ENCODE results near the gene MEF2A.

The MEF2A gene

DNA sequence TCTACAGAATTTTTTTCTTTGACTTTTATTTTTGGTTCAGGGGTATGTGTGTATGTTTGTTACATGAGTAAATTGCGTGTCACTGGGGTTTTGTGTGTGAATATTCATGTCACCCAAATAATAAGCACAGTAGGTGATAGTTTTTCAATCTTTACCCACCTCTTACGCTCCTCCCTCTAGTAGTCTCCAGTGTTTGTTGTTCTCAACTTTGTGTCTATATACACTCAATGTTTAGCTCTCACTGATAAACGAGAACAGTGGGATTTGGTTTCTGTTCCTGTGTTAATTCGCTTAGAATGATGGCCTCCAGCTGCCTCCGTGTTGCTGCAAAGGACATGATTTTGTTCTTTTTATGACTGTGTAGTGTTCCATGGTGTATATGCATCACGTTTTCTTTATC, 54.4 kb downstream of the MEF2A start:
- TF ChIP-seq, protein P1, sequence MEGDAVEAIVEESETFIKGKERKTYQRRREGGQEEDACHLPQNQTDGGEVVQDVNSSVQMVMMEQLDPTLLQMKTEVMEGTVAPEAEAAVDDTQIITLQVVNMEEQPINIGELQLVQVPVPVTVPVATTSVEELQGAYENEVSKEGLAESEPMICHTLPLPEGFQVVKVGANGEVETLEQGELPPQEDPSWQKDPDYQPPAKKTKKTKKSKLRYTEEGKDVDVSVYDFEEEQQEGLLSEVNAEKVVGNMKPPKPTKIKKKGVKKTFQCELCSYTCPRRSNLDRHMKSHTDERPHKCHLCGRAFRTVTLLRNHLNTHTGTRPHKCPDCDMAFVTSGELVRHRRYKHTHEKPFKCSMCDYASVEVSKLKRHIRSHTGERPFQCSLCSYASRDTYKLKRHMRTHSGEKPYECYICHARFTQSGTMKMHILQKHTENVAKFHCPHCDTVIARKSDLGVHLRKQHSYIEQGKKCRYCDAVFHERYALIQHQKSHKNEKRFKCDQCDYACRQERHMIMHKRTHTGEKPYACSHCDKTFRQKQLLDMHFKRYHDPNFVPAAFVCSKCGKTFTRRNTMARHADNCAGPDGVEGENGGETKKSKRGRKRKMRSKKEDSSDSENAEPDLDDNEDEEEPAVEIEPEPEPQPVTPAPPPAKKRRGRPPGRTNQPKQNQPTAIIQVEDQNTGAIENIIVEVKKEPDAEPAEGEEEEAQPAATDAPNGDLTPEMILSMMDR (IDR thresholded peaks at IDR 0.05; ENCODE audit: low read length): no peak
- TF ChIP-seq EZH2 (IDR thresholded peaks at IDR 0.05; ENCODE audit: borderline replicate concordance, low read length): no peak
- Histone ChIP-seq H4K20me1 (ENCODE audit: insufficient read depth, low read length) (no peaks in the 10 kb centered on the region), H3K27me3 (ENCODE audit: insufficient read depth, low read length) (no peaks in the 10 kb centered on the region), H3K36me3 (ENCODE audit: insufficient read depth, low read length) (peaks cover 32% of the 10 kb centered on the region), H3F3A (ENCODE audit: insufficient read depth, low read length) (no peaks in the 10 kb centered on the region), H3K27ac (ENCODE audit: low read depth, low read length, poor library complexity, severe bottlenecking) (no peak overlapping the region), H2AFZ (ENCODE audit: low read length) (no peak overlapping the region), H3K4me1 (ENCODE audit: insufficient read depth, low read length, severe bottlenecking) (peaks cover 9% of the 10 kb centered on the region), H3K4me3 (ENCODE audit: low read depth, low read length, poor library complexity, severe bottlenecking) (no peak overlapping the region), H3K9ac (ENCODE audit: low read length) (no peak overlapping the region), H3K4me2 (ENCODE audit: low read length) (no peak overlapping the region), H3K9me3 (ENCODE audit: low read length) (peaks cover 10% of the 10 kb centered on the region), H3K79me2 (ENCODE audit: insufficient read depth, low read length) (peaks cover 96% of the 10 kb centered on the region), H3K9me2 (ENCODE audit: low read depth, low read length) (no peaks in the 10 kb centered on the region)

DNA sequence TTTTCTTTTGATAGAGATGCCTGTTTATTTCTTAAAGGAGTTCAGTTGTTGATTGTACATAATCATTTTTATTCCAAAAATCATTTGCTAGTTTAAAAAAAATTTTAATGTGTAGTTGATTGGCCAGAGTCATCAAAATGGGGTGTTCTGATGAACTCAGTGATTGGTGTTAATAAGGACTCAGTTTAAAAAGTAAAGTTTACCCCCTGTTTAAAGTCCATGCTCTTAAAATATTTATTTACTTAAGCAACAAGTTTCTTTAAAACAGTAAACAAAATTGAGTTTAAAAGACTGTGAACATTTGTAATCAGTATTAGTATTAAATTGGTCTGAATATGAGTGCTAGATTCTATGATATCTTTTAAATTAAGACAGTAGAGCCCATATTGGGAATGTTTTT, 56.0 kb downstream of the MEF2A start:
- no peaks in the 10 kb centered on the region for H4K20me1 ChIP-seq (ENCODE audit: insufficient read depth, low read length)
- H3K79me2 ChIP-seq (ENCODE audit: insufficient read depth, low read length): peaks cover 96% of the 10 kb centered on the region
- TF ChIP-seq, protein P1 (IDR thresholded peaks at IDR 0.05; ENCODE audit: low read length): no peak
- no peak for TF ChIP-seq EZH2 (IDR thresholded peaks at IDR 0.05; ENCODE audit: borderline replicate concordance, low read length)
- H3K36me3 ChIP-seq (ENCODE audit: insufficient read depth, low read length): peaks cover 39% of the 10 kb centered on the region
- no peak overlapping the region for H3K27ac ChIP-seq (ENCODE audit: low read depth, low read length, poor library complexity, severe bottlenecking)
- no peak overlapping the region for H3K4me3 ChIP-seq (ENCODE audit: low read depth, low read length, poor library complexity, severe bottlenecking)
- H3K27me3 ChIP-seq (ENCODE audit: insufficient read depth, low read length): no peaks in the 10 kb centered on the region
- no peaks in the 10 kb centered on the region for H3F3A ChIP-seq (ENCODE audit: insufficient read depth, low read length)
- H3K4me2 ChIP-seq (ENCODE audit: low read length): no peak overlapping the region
- H3K9ac ChIP-seq (ENCODE audit: low read length): no peak overlapping the region
- H3K9me3 ChIP-seq (ENCODE audit: low read length): peaks cover 12% of the 10 kb centered on the region
- no peaks in the 10 kb centered on the region for H3K9me2 ChIP-seq (ENCODE audit: low read depth, low read length)
- H3K4me1 ChIP-seq (ENCODE audit: insufficient read depth, low read length, severe bottlenecking): peaks cover 8% of the 10 kb centered on the region
- no peak overlapping the region for H2AFZ ChIP-seq (ENCODE audit: low read length)

- H3K27me3 ChIP-seq (ENCODE audit: insufficient read depth, low read length): no peaks in the 10 kb centered on the region
- no peak overlapping the region for H3K4me3 ChIP-seq (ENCODE audit: low read depth, low read length, poor library complexity, severe bottlenecking)
- H4K20me1 ChIP-seq (ENCODE audit: insufficient read depth, low read length): no peaks in the 10 kb centered on the region
- H3K36me3 ChIP-seq (ENCODE audit: insufficient read depth, low read length): peaks cover 50% of the 10 kb centered on the region
- H3K9me3 ChIP-seq (ENCODE audit: low read length): peaks cover 12% of the 10 kb centered on the region
- H3K79me2 ChIP-seq (ENCODE audit: insufficient read depth, low read length): peaks cover 80% of the 10 kb centered on the region
- no peak overlapping the region for H3K27ac ChIP-seq (ENCODE audit: low read depth, low read length, poor library complexity, severe bottlenecking)
- no peaks in the 10 kb centered on the region for H3K9me2 ChIP-seq (ENCODE audit: low read depth, low read length)
- peaks cover 24% of the 10 kb centered on the region for H3K4me1 ChIP-seq (ENCODE audit: insufficient read depth, low read length, severe bottlenecking)
- H3F3A ChIP-seq (ENCODE audit: insufficient read depth, low read length): no peaks in the 10 kb centered on the region
- no peak for TF ChIP-seq EZH2 (IDR thresholded peaks at IDR 0.05; ENCODE audit: borderline replicate concordance, low read length)
- TF ChIP-seq, protein P1 (IDR thresholded peaks at IDR 0.05; ENCODE audit: low read length): no peak
- no peak overlapping the region for H2AFZ ChIP-seq (ENCODE audit: low read length)
- H3K4me2 ChIP-seq (ENCODE audit: low read length): no peak overlapping the region
- H3K9ac ChIP-seq (ENCODE audit: low read length): no peak overlapping the region
Observed at GRCh38 chr15:99628374-99629001, 62.7 kb downstream of the MEF2A start.

Data from OCI-LY1 (cell line).